PFSK-1 (cell line): ENCODE measurements around the gene MOBP. TPM values are rescaled to one million over a fixed set of nuclear protein-coding genes. Genes with fewer than 3 reads are reported as not detected.

ENCODE experiments used
- FOXP2 ChIP-seq: optimal IDR thresholded peaks from 2 replicates; pipeline ENCODE3; 2011; ENCODE audit warnings: borderline replicate concordance, control low read depth, inconsistent platforms; ENCODE audit not compliant: insufficient read depth; ENCODE audit errors: extremely low read length, extremely low read depth
- POLR2AphosphoS5 ChIP-seq: IDR thresholded peaks from 2 replicates; pipeline ENCODE4 v1.6.1; 2012; ENCODE audit warnings: low read depth, mild to moderate bottlenecking, control low read depth, low read length, moderate library complexity
- REST ChIP-seq, 2 experiments: IDR thresholded peaks; 2 replicates each; pipeline versions ENCODE4 v1.6.1 to v1.8.0; 2011 to 2012; ENCODE audit warnings: low read depth in 2 of 2, low read length in 2 of 2, control low read depth in 1 of 2, inconsistent platforms in 1 of 2, mild to moderate bottlenecking in 1 of 2, moderate library complexity in 1 of 2; ENCODE audit not compliant: insufficient read depth in 1 of 2
- SIN3A ChIP-seq: IDR thresholded peaks from 2 replicates; pipeline ENCODE4 v1.6.1; 2012; ENCODE audit warnings: mild to moderate bottlenecking, low read length, moderate library complexity, borderline replicate concordance; ENCODE audit not compliant: insufficient read depth
- TAF1 ChIP-seq: IDR thresholded peaks from 2 replicates; pipeline ENCODE4 v1.6.1; 2012; ENCODE audit warnings: low read length, control low read depth, borderline replicate concordance; ENCODE audit not compliant: insufficient read depth
- polyA plus RNA-seq: library from polyadenylated mRNA; unstranded; fragments of >200 nt; gene quantifications from one replicate; pipeline ENCODE4 v1.2.1, GENCODE V29; 2012; ENCODE audit warnings: low read depth, missing spikeins; ENCODE audit not compliant: insufficient read length

MOBP gene
- not detected for polyA plus RNA-seq

DNA sequence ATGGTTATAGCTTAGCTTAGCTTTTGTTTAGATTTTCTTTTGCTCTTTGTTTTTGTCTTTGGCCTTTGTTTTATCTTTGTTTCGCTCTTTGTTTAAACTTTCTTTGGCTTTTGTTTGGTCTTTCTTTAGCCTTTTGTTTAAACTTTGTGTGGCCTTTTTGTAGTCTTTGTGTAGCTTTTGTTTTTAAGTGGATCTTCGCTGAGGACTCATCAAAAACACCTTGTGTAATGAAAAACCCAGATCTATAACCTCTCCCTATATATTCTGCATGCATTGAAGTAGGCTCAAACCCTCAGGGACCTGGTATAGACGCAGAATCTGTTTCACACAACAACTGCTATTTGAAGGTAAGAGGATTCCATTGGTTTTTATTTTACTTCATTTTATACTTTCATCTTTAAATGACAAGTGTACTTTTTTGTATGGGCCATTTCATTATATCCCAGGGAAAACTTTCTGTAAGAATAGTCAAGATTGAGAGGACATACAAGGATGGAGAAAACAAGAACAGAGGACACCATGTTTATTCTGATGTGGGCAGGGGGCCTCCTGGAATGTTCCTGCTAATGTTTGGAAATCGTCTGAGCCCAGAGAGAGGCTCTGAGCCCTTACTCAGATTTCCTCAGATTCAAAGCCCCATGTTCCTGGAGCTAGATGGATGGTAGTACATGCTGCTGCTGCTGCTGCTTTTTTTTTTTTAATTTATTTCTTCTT is at the start of gene MOBP:
TSS of gene MOBP (plus strand) at position 287 of the 714 bp plus-strand sequence. CDS start 34,390 bp downstream, outside the sequence.
- TF ChIP-seq POLR2AphosphoS5 (no peak), SIN3A (no peak), TAF1 (no peak), REST (IDR thresholded peaks at IDR 0.05; ENCODE audit: insufficient read depth in 1 of 2, low read depth in 2 of 2, low read length in 2 of 2) (no peak), FOXP2 (no peak)

DNA sequence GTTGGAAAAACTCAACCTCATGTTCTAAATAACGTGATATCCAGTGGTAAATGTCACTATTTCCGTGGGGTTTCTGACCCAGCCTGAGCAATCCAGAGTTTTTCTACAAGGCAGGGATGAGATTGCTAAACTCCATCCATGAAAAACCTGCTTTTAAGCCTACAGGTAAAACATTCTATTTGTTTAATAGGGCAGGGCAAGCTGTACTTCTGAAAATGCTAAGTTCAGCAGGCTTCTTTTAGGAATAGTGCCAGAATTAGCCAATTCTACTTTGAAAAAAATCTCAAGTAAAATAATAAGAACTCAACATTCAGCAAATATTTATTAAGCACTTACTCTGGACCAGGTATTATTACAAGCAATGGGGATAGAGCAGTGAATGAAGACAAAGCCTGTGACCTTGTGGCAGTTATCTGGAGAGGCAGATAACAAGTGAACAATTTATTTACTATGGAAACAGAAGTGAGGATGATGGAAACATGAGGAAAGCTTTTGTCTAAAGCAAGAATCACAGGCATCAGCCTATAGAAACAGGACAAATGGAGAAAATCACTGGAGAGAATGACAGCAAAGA is 47.7 kb upstream of the MOBP start:
- no peak for TF ChIP-seq FOXP2
- no peak for TF ChIP-seq POLR2AphosphoS5
- no peak for TF ChIP-seq SIN3A
- no peak for TF ChIP-seq REST (IDR thresholded peaks at IDR 0.05; ENCODE audit: insufficient read depth in 1 of 2, low read depth in 2 of 2, low read length in 2 of 2)
- TF ChIP-seq TAF1, result no peak

- TF ChIP-seq REST (IDR thresholded peaks at IDR 0.05; ENCODE audit: insufficient read depth in 1 of 2, low read depth in 2 of 2, low read length in 2 of 2) (no peak), FOXP2 (no peak), SIN3A (no peak), TAF1 (no peak), POLR2AphosphoS5 (no peak)
These were observed 46.9 kb upstream of the MOBP start for GRCh38 chr3:39420543-39420942.

DNA sequence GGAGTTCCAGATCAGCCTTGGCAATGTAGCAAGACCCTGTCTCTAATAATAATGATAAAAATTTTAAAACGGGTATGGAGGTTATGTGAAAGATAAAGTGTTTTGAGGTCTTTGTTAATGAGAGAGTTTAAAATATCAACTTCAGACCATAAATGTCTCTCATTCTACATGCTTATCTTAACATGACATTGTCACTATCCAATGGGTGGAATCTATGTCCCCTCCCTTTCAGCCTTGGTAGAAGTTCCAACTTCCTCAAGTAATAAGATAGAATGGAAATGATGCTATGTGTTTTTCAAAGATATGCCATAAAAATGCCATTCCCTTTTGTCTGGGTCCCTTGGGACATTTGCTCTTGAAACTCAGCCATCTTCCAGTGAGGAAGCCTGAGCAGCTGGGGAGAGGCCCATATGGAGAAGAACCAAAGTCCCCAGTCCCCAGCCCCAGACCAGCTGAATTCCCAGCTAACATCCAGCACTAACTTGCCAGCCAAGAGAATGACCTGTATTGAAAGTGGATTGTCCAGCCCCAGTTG is 44.0 kb upstream of the MOBP start:
- TF ChIP-seq TAF1 (no peak), REST (IDR thresholded peaks at IDR 0.05; ENCODE audit: insufficient read depth in 1 of 2, low read depth in 2 of 2, low read length in 2 of 2) (no peak), FOXP2 (no peak), POLR2AphosphoS5 (no peak), SIN3A (no peak)
